ENCODE results near the gene COBL.

- no peak for TF ChIP-seq CTCF (IDR thresholded peaks at IDR 0.05)
- no peak for TF ChIP-seq POLR2A (IDR thresholded peaks at IDR 0.05)
Observed at GRCh38 chr7:51138123-51139085, 178.2 kb downstream of the COBL start.
